ENCODE results near the gene CENPA.
"Not testable (repeated sequence)": the region's sequence is repeated elsewhere in the genome, so short reads cannot be mapped to it uniquely, and the experiment has no call there.

The CENPA gene

GRCh38 chr2:26754972-26755670 lies 30.7 kb upstream of the CENPA start:
- H3K9me3 Mint-ChIP-seq (ENCODE audit: low read depth): no peaks in the 10 kb centered on the region
- no peak overlapping the region for H3K27ac Mint-ChIP-seq
- peaks cover 2% of the 10 kb centered on the region for H3K36me3 Mint-ChIP-seq
- H3K4me1 Mint-ChIP-seq (ENCODE audit: low read depth): no peaks in the 10 kb centered on the region
- H3K4me3 Mint-ChIP-seq: no peak overlapping the region
- no peaks in the 10 kb centered on the region for H3K27me3 Mint-ChIP-seq

- no peaks in the 10 kb centered on the region for H3K4me1 Mint-ChIP-seq (ENCODE audit: low read depth)
- H3K27ac Mint-ChIP-seq: no peak overlapping the region
- no peaks in the 10 kb centered on the region for H3K27me3 Mint-ChIP-seq
These were observed 29.5 kb upstream of the CENPA start for GRCh38 chr2:26756337-26756736.

GRCh38 chr2:26757873-26758789 lies 27.7 kb upstream of the CENPA start:
- Mint-ChIP-seq H3K9me3 (ENCODE audit: low read depth) (no peaks in the 10 kb centered on the region), H3K4me3 (no peak overlapping the region), H3K4me1 (ENCODE audit: low read depth) (no peaks in the 10 kb centered on the region), H3K27ac (no peak overlapping the region), H3K27me3 (no peaks in the 10 kb centered on the region), H3K36me3 (peaks cover 2% of the 10 kb centered on the region)

More at GRCh38 chr2:26756337-26756736, 29.5 kb upstream of the CENPA start:
- peaks cover 2% of the 10 kb centered on the region for H3K36me3 Mint-ChIP-seq
- H3K4me3 Mint-ChIP-seq: no peak overlapping the region
- no peaks in the 10 kb centered on the region for H3K9me3 Mint-ChIP-seq (ENCODE audit: low read depth)

DNA sequence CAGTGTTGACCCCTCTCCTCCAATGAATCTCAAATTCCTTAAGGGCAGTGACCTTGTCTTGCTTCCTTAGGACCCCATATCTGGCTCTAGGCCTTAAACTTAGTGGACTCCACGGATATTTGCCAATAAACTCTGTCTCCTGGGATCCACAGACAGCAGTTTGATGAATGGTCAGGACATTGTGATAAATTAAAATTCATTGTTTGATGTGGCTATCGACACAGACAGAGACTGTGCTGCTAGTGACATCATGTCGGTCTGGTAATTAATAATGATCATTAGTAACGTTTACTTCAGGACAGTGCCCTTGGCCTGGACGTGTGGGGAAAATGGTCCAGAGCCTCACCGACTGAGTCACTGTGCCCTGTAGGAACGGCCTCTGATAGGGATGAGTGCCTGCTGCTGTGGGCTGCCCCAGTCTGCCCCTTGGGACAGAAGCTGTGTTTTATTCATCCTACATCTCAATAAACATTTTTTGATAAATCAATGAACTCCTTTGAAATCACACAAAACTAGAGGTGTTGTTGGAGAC lies 27.0 kb upstream of the CENPA start:
- Mint-ChIP-seq H3K9me3 (ENCODE audit: low read depth) (no peaks in the 10 kb centered on the region), H3K27ac (no peak overlapping the region)

DNA sequence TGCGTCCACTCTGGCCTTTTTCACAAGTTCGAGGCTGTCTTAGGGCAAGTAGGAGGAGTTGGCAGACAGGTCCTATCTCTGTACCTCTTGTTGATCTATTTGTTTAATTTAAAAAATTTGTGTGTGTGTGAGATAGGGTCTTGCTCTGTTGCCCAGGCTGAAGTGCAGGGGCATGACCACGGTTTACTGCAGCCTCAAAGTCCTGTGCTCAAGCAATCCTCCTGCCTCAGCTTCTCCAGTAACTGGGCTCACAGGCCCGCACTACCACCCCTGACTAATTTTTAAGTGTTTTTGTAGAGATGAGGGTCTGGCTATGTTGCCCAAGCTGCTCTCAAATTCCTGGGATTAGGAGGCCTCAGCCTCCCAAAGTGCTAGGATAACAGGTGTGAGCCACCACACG lies 26.0 kb upstream of the CENPA start:
- H3K27ac Mint-ChIP-seq: no peak overlapping the region
- no peak overlapping the region for H3K4me3 Mint-ChIP-seq
- peaks cover 3% of the 10 kb centered on the region for H3K4me1 Mint-ChIP-seq (ENCODE audit: low read depth)
- no peaks in the 10 kb centered on the region for H3K27me3 Mint-ChIP-seq
- H3K36me3 Mint-ChIP-seq: no peaks in the 10 kb centered on the region
- no peaks in the 10 kb centered on the region for H3K9me3 Mint-ChIP-seq (ENCODE audit: low read depth)

More for the DNA sequence above, 27.0 kb upstream of the CENPA start:
- Mint-ChIP-seq H3K4me3 (no peak overlapping the region), H3K36me3 (peaks cover 1% of the 10 kb centered on the region), H3K4me1 (ENCODE audit: low read depth) (no peaks in the 10 kb centered on the region), H3K27me3 (no peaks in the 10 kb centered on the region)

- H3K4me1 Mint-ChIP-seq (ENCODE audit: low read depth): peaks cover 15% of the 10 kb centered on the region
- not testable (repeated sequence) for H3K9me3 Mint-ChIP-seq (ENCODE audit: low read depth); H3K27ac Mint-ChIP-seq; H3K27me3 Mint-ChIP-seq; H3K36me3 Mint-ChIP-seq; H3K4me3 Mint-ChIP-seq
These were observed 24.9 kb upstream of the CENPA start for GRCh38 chr2:26760991-26761390.

DNA sequence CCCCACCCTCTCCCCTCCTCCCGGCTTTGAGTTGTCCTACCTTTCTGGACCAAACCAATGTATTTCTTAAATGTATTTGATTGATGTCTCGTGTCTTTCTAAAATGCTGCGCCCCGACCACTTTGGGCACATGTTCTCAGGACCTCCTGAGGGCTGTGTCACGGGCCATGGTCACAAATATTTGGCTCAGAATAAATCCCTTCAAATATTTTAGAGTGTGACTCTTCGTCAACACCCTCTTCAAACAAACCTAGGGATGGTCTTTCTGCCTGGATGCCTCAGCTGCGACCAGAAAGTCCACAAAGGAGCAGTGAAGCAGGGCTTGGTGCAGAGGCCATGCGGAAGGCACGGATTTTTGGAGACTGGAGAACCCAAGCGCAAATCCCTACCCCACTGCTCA lies 22.8 kb upstream of the CENPA start:
- Mint-ChIP-seq H3K27ac (peak overlapping the region; percentile 61), H3K4me1 (ENCODE audit: low read depth) (peaks cover 25% of the 10 kb centered on the region), H3K4me3 (peak overlapping the region; percentile 90), H3K27me3 (no peaks in the 10 kb centered on the region), H3K36me3 (no peaks in the 10 kb centered on the region), H3K9me3 (ENCODE audit: low read depth) (no peaks in the 10 kb centered on the region)

- Mint-ChIP-seq H3K36me3 (no peaks in the 10 kb centered on the region), H3K4me3 (peak within 1 kb of the TSS; percentile 90), H3K27ac (peak within 1 kb of the TSS; percentile 92), H3K4me1 (ENCODE audit: low read depth) (peaks cover 32% of the 10 kb centered on the region), H3K9me3 (ENCODE audit: low read depth) (no peaks in the 10 kb centered on the region), H3K27me3 (no peaks in the 10 kb centered on the region)
These were observed 21.6 kb upstream of the CENPA start, which contains the start of gene SLC35F6 for GRCh38 chr2:26764078-26764887. Gene SLC35F6, plus strand, starts transcription at chr2:26764284. Its CDS starts 66 bp downstream, at chr2:26764350.

GRCh38 chr2:26764906-26765305 lies 20.9 kb upstream of the CENPA start:
- H3K27me3 Mint-ChIP-seq: no peaks in the 10 kb centered on the region
- no peaks in the 10 kb centered on the region for H3K36me3 Mint-ChIP-seq
- H3K4me1 Mint-ChIP-seq (ENCODE audit: low read depth): peaks cover 35% of the 10 kb centered on the region
- H3K27ac Mint-ChIP-seq: peak overlapping the region; percentile 92
- H3K4me3 Mint-ChIP-seq: peak overlapping the region; percentile 90
- no peaks in the 10 kb centered on the region for H3K9me3 Mint-ChIP-seq (ENCODE audit: low read depth)

DNA sequence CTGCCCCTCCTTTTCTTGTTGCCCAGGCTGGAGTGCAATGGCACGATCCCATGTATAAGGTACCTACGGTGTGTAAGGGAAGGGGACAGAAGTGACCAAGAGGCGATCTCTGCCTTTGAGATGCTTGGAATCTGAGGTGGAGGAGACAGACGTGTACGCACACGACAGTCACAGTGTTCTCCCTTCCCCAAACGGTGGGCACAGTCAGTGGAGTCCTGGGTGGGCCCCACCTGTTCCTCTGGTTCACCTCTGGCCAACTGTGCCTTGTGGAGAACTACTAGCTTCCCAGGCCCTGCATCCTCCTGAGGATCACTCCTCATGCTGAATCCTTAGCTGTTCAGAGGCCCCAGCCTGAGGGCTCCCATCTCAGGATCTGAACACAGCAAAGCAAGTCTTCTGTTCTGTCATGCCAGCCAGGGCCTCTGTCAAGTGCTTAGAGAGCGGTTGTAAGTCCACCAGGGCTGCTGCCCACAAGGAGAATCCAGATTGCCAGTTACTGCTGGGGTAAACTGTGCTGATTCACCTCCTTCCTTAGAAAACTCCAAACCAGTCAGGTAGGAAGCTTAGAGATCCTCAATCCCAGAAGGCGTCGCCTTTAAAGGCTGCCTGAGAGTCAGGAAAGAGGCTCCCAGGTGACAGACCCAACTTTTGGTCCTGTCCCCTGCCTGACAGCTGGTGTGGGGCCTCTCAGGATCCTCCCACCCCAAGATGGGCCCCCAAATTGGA lies 20.2 kb upstream of the CENPA start:
- H3K9me3 Mint-ChIP-seq (ENCODE audit: low read depth): no peaks in the 10 kb centered on the region
- no peaks in the 10 kb centered on the region for H3K27me3 Mint-ChIP-seq
- H3K27ac Mint-ChIP-seq: peak overlapping the region; percentile 92
- peak overlapping the region; percentile 90 for H3K4me3 Mint-ChIP-seq
- peaks cover 38% of the 10 kb centered on the region for H3K4me1 Mint-ChIP-seq (ENCODE audit: low read depth)
- H3K36me3 Mint-ChIP-seq: no peaks in the 10 kb centered on the region

GRCh38 chr2:26767129-26767528 lies 18.7 kb upstream of the CENPA start:
- H3K4me1 Mint-ChIP-seq (ENCODE audit: low read depth): peaks cover 48% of the 10 kb centered on the region
- H3K9me3 Mint-ChIP-seq (ENCODE audit: low read depth): no peaks in the 10 kb centered on the region
- H3K4me3 Mint-ChIP-seq: no peak overlapping the region
- H3K36me3 Mint-ChIP-seq: no peaks in the 10 kb centered on the region
- no peak overlapping the region for H3K27ac Mint-ChIP-seq
- no peaks in the 10 kb centered on the region for H3K27me3 Mint-ChIP-seq

DNA sequence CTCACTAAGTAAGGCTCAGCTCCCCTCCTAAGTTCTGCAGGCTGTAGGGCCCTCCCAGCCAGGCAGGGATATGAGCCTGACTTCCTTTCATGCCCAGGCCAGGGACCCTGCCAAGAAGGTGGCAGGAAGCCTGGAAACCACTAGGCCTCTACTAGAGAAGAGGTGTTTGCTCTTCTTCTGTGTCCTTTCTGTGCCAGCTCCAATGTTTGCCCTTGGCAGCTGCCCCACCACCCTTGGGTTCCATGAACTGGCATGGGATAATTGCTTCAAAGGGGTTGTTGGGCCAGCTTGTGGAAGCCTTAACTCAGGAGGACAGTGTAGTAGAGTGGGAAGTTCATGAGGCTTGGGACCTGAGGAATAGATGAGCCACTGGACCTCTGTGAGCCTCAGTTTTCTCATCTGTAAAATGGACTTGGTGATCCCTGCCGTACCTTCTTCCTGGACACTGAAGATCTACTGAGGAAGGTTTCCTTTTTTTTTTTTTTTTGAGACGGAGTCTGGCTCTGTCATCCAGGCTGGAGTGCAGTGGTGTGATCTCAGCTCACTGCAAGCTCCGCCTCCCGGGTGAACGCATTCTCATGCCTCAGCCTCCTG lies 17.9 kb upstream of the CENPA start:
- Mint-ChIP-seq H3K4me1 (ENCODE audit: low read depth) (peaks cover 57% of the 10 kb centered on the region), H3K27me3 (no peaks in the 10 kb centered on the region), H3K27ac (no peak overlapping the region), H3K36me3 (peaks cover 2% of the 10 kb centered on the region), H3K9me3 (ENCODE audit: low read depth) (no peaks in the 10 kb centered on the region), H3K4me3 (no peak overlapping the region)

- Mint-ChIP-seq H3K27me3 (no peaks in the 10 kb centered on the region), H3K9me3 (ENCODE audit: low read depth) (no peaks in the 10 kb centered on the region), H3K36me3 (peaks cover 2% of the 10 kb centered on the region), H3K4me1 (ENCODE audit: low read depth) (peaks cover 58% of the 10 kb centered on the region), H3K4me3 (no peak overlapping the region), H3K27ac (no peak overlapping the region)
These were observed 17.1 kb upstream of the CENPA start for GRCh38 chr2:26768759-26769088.

Measured in activated naive CD8-positive, alpha-beta T cell (primary cell).